Psoas muscle (tissue), 8 donors: ENCODE measurements around the gene ZNF771. TPM values are rescaled to one million over a fixed set of nuclear protein-coding genes. Genes with fewer than 3 reads are reported as not detected.

Source experiments
- ATAC-seq, 4 donors: fragments of 200-7000 bp; cut with Tn5 transposase; one replicate each; pipeline ENCODE4 v1.9.1; 2020; ENCODE audit warnings: moderate library complexity in 3 of 4, mild to moderate bottlenecking in 2 of 4
- DNase-seq, 2 donors: peaks; one replicate each; pipeline ENCODE4 v3.0.0-alpha.2; 2020
- H3K27ac ChIP-seq: fragments of 200-600 bp; one replicate; pipeline ENCODE4 v1.8.0; 2022
- H3K27me3 ChIP-seq, 3 donors: fragments of 200-600 bp in 1 of 3; one replicate each; pipeline versions ENCODE4 v1.6.1 to v1.8.0; 2013 to 2022; ENCODE audit warnings: low read length in 2 of 3, mild to moderate bottlenecking in 2 of 3, moderate library complexity in 1 of 3; ENCODE audit not compliant: insufficient read depth in 3 of 3
- H3K36me3 ChIP-seq, 2 donors: fragments of 200-600 bp in 1 of 2; one replicate each; pipeline versions ENCODE4 v1.6.1 to v1.8.0; 2013 to 2022; ENCODE audit warnings: low read depth in 1 of 2, mild to moderate bottlenecking in 1 of 2, moderate library complexity in 1 of 2; ENCODE audit not compliant: insufficient read depth in 1 of 2
- H3K4me1 ChIP-seq: fragments of 200-600 bp; one replicate; pipeline ENCODE4 v1.8.0; 2022
- H3K4me3 ChIP-seq: fragments of 200-600 bp; one replicate; pipeline ENCODE4 v1.8.0; 2022; ENCODE audit warnings: mild to moderate bottlenecking
- H3K9me3 ChIP-seq: fragments of 200-600 bp; one replicate; pipeline ENCODE4 v1.8.0; 2022
- WGBS, 3 donors: extraction: QIAGEN DNeasy Blood & Tissue Kit; methylation state at CpG; one replicate each; pipeline versions ENCODE4 v1.1.6 to v1.1.7; 2013; 5-methylcytosine and 5-hydroxymethylcytosine counted together
- intact Hi-C, 2 donors: fragments of 100-400 bp; cut with DNase I; formaldehyde crosslinking; loops; one replicate each; pipeline versions ENCODE4 v1.11.0 to v1.14.2; 2022
- long read RNA-seq, 2 donors: library from polyadenylated mRNA; unstranded; transcript quantifications; one replicate each; pipeline ENCODE4 v2.0.0, GENCODE V29; 2021
- polyA plus RNA-seq, 3 donors: library from polyadenylated mRNA; stranded (reverse); fragments of 200-250 nt; gene quantifications; one replicate each; pipeline ENCODE4 v1.2.3, GENCODE V29; 2013
- total RNA-seq, 4 donors: library from RNA; stranded (reverse); fragmentation: NEBNext Ultra II Directional in 2 of 4; extraction: Animal tissue kit (Norgen Biotek cat#: 25700) in 2 of 4; gene quantifications; one replicate each; pipeline versions ENCODE4 v1.2.1 to v1.2.4, GENCODE V29; 2021 to 2023
- TF ChIP-seq, protein P1 (sequence below): fragments of 200-600 bp; IDR thresholded peaks from one replicate; pipeline ENCODE4 v1.8.0; 2022; ENCODE audit warnings: antibody characterized with exemption
- donor health status: healthy with polysubstance abuse.
- donor health status: DM: no; HTN: no; CAD: no; lungs with moderate emphysema.
- donor health status: Bipolar disorder and iron deficiency.
- donor health status: healthy.
- donor health status: DM: yes; HTN: yes; CAD: no.
- donor health status: DM: no; HTN: no; CAD: no.
- donor health status: DM: no; HTN: no; CAD: no.
- donor health status: DM: yes; HTN: yes; CAD: no.

Gene ZNF771
- total RNA-seq = 10 to 100 TPM in 2 of 4 donors, 1 to 10 TPM in 2; 4.8 to 14.6 (median 9.1) TPM
- polyA plus RNA-seq = 1 to 10 TPM; 5.3 to 7.4 (median 5.4) TPM
- long read RNA-seq, donor 1, transcript ZNF771-201 (3 exons, 2,371 nt) = major isoform, 21 of 29 reads
- long read RNA-seq, donor 1, partial matches to known transcripts = 7 of 29 reads
- long read RNA-seq, donor 1, other reads (novel, unspliced or antisense) = 0 of 29 reads
- long read RNA-seq, donor 2, transcript ZNF771-201 (3 exons, 2,371 nt) = major isoform, 36 of 47 reads
- long read RNA-seq, donor 2, partial matches to known transcripts = 6 of 47 reads
- long read RNA-seq, donor 2, other reads (novel, unspliced or antisense) = 1 of 47 reads

DNA sequence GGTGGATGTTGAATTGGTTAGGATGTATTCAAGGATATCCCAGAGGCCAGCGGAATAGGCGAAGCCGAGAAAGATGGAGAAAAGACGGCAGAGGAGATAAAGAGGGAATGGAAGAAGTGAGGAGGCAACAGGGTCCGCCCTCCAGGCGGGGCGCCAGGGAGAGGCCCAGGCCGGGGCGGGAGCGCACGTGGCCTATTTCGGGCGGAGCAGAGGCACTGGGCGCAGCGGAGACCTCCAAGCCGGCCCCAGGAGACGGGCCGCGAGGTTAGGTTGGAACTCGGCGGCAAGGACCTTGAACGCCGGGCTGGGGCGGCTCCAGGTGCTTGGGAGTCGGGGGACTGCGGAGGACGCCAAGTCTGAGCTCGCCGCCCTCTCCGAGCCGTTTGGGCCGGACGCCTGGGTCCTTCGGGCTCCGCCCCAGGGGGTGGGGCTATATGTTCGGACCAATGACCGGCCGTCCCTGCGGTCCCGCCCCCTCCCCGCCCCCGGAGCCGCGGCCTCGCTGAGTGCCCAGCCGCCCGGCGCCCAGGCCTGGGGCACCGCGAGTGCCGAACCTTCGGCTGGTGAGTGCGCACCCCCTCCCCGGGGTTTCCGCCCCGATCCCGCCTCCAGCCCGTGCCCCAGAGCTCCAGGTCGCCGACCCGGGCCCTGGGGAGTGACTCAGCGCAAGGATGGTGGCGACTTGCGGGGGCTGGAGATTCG, at the start of gene ZNF771:
Gene ZNF771, plus strand, starts transcription at position 505 of the 702 bp plus-strand sequence. CDS start 448 bp downstream, outside the sequence.
- H3K4me3 ChIP-seq = peak within 1 kb of the TSS; percentile 69
- intact Hi-C loops = loop anchor here in 1 of 2 donors (5.0 to 10.0 kb wide), 2 partner anchors 35 to 312 kb away; partner anchors contain the start of genes MYL11, TBC1D10B, TBX6 and YPEL3
- H3K27ac ChIP-seq = peak within 1 kb of the TSS; percentile 83
- ATAC-seq (peak; percentile 94 to 97 (median 94)), DNase-seq (peak; percentile 96 to 97)
- H3K9me3 ChIP-seq = no peaks in the 10 kb centered on the region
- TF ChIP-seq, protein P1, sequence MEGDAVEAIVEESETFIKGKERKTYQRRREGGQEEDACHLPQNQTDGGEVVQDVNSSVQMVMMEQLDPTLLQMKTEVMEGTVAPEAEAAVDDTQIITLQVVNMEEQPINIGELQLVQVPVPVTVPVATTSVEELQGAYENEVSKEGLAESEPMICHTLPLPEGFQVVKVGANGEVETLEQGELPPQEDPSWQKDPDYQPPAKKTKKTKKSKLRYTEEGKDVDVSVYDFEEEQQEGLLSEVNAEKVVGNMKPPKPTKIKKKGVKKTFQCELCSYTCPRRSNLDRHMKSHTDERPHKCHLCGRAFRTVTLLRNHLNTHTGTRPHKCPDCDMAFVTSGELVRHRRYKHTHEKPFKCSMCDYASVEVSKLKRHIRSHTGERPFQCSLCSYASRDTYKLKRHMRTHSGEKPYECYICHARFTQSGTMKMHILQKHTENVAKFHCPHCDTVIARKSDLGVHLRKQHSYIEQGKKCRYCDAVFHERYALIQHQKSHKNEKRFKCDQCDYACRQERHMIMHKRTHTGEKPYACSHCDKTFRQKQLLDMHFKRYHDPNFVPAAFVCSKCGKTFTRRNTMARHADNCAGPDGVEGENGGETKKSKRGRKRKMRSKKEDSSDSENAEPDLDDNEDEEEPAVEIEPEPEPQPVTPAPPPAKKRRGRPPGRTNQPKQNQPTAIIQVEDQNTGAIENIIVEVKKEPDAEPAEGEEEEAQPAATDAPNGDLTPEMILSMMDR = no peak
- H3K27me3 ChIP-seq = no peaks in the 10 kb centered on the region
- H3K4me1 ChIP-seq = peaks cover 21% of the 10 kb centered on the region
- H3K36me3 ChIP-seq = peaks cover 0 to 22% of the 10 kb centered on the region in 2 donors
- WGBS, 3 donors = 0 to 1% (median 1%) methylated on average over 38 to 65 of the region's 65 CpGs

GRCh38 chr16:30357715-30358576, 49.5 kb upstream of the ZNF771 start:
- Histone ChIP-seq H3K9me3 (no peaks in the 10 kb centered on the region), H3K27ac (no peak overlapping the region), H3K4me1 (peaks cover 26% of the 10 kb centered on the region), H3K27me3 (no peaks in the 10 kb centered on the region), H3K36me3 (peaks cover 0 to 69% of the 10 kb centered on the region in 2 donors), H3K4me3 (no peak overlapping the region)
- no peak for ATAC-seq
- intact Hi-C loops = no loop called here
- 84 to 88% (median 85%) methylated on average over 30 to 37 of the region's 37 CpGs for WGBS, 3 donors
- peak in 1 of 2 donors; percentile 54 for DNase-seq
- TF ChIP-seq, protein P1 = no peak

DNA sequence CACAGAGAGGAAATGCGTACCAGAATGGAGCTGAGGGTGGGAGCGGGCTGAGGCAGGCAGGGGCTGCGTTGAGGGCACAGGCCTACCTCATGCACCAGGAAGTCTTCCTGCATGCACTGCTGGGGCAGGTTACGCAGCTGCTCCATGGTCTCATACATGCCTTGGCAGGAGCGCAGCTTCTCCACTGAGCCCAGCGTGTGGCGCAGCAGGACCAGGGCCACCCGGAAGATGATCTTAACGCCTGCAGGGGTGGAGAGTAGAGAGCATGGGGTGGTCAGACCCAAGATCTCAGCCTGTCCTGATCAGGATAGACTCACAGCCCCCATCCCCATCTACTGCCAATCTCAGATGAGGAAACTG, 48.8 kb upstream of the ZNF771 start:
- no peak for DNase-seq
- intact Hi-C loops = no loop called here

More for the DNA sequence above, 48.8 kb upstream of the ZNF771 start:
- Histone ChIP-seq H3K27me3 (no peaks in the 10 kb centered on the region), H3K36me3 (peaks cover 0 to 69% of the 10 kb centered on the region in 2 donors), H3K4me3 (no peak overlapping the region), H3K4me1 (peaks cover 26% of the 10 kb centered on the region), H3K9me3 (no peaks in the 10 kb centered on the region), H3K27ac (no peak overlapping the region)
- TF ChIP-seq, protein P1 = no peak
- no peak for ATAC-seq
- WGBS, 3 donors = 88 to 90% (median 90%) methylated on average over 9 of the region's 9 CpGs
